Sigmoid colon (tissue), 7 donors: ENCODE measurements around the gene KRT5. TPM values are rescaled to one million over a fixed set of nuclear protein-coding genes. Genes with fewer than 3 reads are reported as not detected.

Experiments
- DNase-seq: peaks from one replicate; pipeline ENCODE4 v3.0.0-alpha.2; 2019
- H3K27ac ChIP-seq, 4 donors: fragments of 200-600 bp; sonication (generic); one replicate each; pipeline ENCODE4 v1.5.1; 2016 to 2019; ENCODE audit warnings: mild to moderate bottlenecking in 1 of 4
- H3K27me3 ChIP-seq, 3 donors: fragments of 200-600 bp; sonication (generic); one replicate each; pipeline ENCODE4 v1.5.1; 2019; ENCODE audit warnings: mild to moderate bottlenecking in 1 of 3
- H3K36me3 ChIP-seq, 4 donors: fragments of 200-600 bp; sonication (generic); one replicate each; pipeline ENCODE4 v1.5.1; 2016 to 2019
- H3K4me1 ChIP-seq, 4 donors: fragments of 200-600 bp; sonication (generic); one replicate each; pipeline ENCODE4 v1.5.1; 2017 to 2019
- H3K4me3 ChIP-seq, 4 donors: fragments of 200-600 bp; sonication (generic); one replicate each; pipeline ENCODE4 v1.5.1; 2017 to 2019; ENCODE audit warnings: mild to moderate bottlenecking in 2 of 4, moderate library complexity in 1 of 4
- H3K9me3 ChIP-seq, 4 donors: fragments of 200-600 bp in 3 of 4; sonication (generic) in 3 of 4; one replicate each; pipeline versions ENCODE4 v1.5.1 to v1.6.1; 2013 to 2019
- EP300 ChIP-seq, 4 donors: sonication (generic); formaldehyde crosslinking; IDR thresholded peaks; one replicate each; pipeline ENCODE4 v1.6.1; 2017; ENCODE audit warnings: antibody characterized with exemption in 4 of 4
- POLR2A ChIP-seq, 2 donors: fragments of 450-650 bp; IDR thresholded peaks; one replicate each; pipeline ENCODE4 v1.6.1; 2016; ENCODE audit warnings: antibody characterized with exemption in 2 of 2, mild to moderate bottlenecking in 2 of 2, moderate library complexity in 2 of 2
- POLR2AphosphoS5 ChIP-seq, 4 donors: sonication (generic); formaldehyde crosslinking; IDR thresholded peaks; one replicate each; pipeline ENCODE4 v1.6.1; 2017; ENCODE audit warnings: antibody characterized with exemption in 4 of 4
- WGBS, 2 donors: extraction: QIAGEN DNeasy Blood & Tissue Kit; methylation state at CpG; one replicate each; pipeline ENCODE4 v1.1.7; 2013; 5-methylcytosine and 5-hydroxymethylcytosine counted together
- intact Hi-C: fragments of 100-400 bp; cut with DNase I; formaldehyde crosslinking; loops from one replicate; pipeline ENCODE4 v1.15.1; 2023
- polyA plus RNA-seq, 3 donors: library from polyadenylated mRNA; stranded (reverse); fragments of 200-250 nt; gene quantifications; one replicate each; pipeline ENCODE4 v1.2.3, GENCODE V29; 2013
- total RNA-seq, 4 donors: library from RNA; depleted of rRNA; stranded (reverse); fragments of >200 nt; gene quantifications; one replicate each; pipeline ENCODE4 v1.1.0, GENCODE V29; 2016
- TF ChIP-seq, protein P1 (sequence below), 4 experiments: fragments of 450-650 bp in 3 of 4; fragments of 200-600 bp in 1 of 4; IDR thresholded peaks; one replicate each; pipeline ENCODE4 v1.5.1; 2016 to 2019; ENCODE audit warnings: antibody characterized with exemption in 4 of 4, mild to moderate bottlenecking in 3 of 4, moderate library complexity in 2 of 4
- donor health status: healthy with polysubstance abuse.
- donor health status: Bipolar disorder and iron deficiency.
- donor health status: healthy.

Gene KRT5
- total and polyA plus RNA-seq, 7 donors = 0.36 to 7.8 (median 1.1) TPM; not detected in 4

DNA sequence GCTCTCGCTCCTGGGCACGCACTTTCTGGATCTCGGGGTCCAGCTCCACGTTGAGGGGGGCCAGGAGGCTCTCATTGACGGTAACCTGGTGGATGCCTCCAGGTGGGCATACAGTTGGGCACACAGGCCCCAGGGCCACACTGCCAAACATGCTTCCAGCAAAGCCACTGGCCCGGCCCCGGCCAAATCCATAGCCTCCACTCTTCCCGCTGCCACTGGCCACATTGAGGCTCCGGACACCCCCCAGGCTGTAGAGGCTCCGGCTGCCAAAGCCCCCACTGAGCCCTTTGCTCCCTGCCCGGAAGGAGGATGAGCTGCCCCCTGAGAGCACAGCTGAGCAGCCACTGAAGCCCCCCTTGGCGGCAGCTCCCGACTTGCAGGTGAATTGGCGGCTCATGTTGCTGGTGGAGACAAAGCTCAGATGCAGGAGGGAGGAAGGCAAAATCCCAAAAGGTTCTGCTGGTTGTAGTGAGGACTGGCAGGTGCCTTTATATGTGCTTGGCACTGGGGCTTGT lies 32.5 kb upstream of the KRT5 start, which contains the start of gene KRT71:
Gene KRT71 (minus strand): TSS at position 465 of the 515 bp plus-strand sequence. CDS start 68 bp downstream, at position 397.
- Histone ChIP-seq H3K27ac (no peak within 1 kb of the TSS), H3K9me3 (no peaks in the 10 kb centered on the region), H3K4me1 (no peaks in the 10 kb centered on the region), H3K36me3 (no peaks in the 10 kb centered on the region), H3K4me3 (no peak within 1 kb of the TSS), H3K27me3 (no peaks in the 10 kb centered on the region)
- intact Hi-C loops = no loop called here
- WGBS, 2 donors = 84 to 85% methylated on average over 14 of the region's 14 CpGs
- TF ChIP-seq POLR2AphosphoS5 (IDR thresholded peaks at IDR 0.05) = no peak
- TF ChIP-seq POLR2A (IDR thresholded peaks at IDR 0.05) = no peak
- TF ChIP-seq, protein P1, sequence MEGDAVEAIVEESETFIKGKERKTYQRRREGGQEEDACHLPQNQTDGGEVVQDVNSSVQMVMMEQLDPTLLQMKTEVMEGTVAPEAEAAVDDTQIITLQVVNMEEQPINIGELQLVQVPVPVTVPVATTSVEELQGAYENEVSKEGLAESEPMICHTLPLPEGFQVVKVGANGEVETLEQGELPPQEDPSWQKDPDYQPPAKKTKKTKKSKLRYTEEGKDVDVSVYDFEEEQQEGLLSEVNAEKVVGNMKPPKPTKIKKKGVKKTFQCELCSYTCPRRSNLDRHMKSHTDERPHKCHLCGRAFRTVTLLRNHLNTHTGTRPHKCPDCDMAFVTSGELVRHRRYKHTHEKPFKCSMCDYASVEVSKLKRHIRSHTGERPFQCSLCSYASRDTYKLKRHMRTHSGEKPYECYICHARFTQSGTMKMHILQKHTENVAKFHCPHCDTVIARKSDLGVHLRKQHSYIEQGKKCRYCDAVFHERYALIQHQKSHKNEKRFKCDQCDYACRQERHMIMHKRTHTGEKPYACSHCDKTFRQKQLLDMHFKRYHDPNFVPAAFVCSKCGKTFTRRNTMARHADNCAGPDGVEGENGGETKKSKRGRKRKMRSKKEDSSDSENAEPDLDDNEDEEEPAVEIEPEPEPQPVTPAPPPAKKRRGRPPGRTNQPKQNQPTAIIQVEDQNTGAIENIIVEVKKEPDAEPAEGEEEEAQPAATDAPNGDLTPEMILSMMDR (IDR thresholded peaks at IDR 0.05) = no peak
- no peak for TF ChIP-seq EP300 (IDR thresholded peaks at IDR 0.05)
- DNase-seq = no peak

DNA sequence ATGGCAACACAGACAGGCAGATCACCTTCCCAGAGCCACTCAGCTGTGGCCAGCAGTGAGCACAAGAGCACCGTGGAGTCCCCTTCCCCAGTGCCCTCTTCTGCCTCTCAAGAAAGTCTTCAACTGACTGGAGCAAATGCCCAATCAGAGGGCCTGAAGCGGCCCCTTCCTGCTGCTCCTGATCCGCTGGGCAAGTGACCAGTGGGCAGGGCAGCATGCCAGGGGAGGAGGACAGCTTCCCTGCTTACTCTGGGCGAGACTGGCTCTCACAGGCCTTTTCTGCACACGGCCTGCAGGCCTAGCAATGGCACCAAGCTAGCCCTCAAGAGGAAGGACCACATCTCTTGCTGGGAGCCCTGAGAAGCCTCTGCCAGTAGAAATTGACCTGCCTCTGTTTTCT lies 31.9 kb upstream of the KRT5 start:
- intact Hi-C loops = no loop called here
- Histone ChIP-seq H3K4me1 (no peaks in the 10 kb centered on the region), H3K36me3 (no peaks in the 10 kb centered on the region), H3K27ac (no peak overlapping the region), H3K27me3 (no peaks in the 10 kb centered on the region), H3K9me3 (no peaks in the 10 kb centered on the region), H3K4me3 (no peak overlapping the region)
- DNase-seq = no peak
- TF ChIP-seq EP300 (IDR thresholded peaks at IDR 0.05) (no peak), POLR2AphosphoS5 (IDR thresholded peaks at IDR 0.05) (no peak), POLR2A (IDR thresholded peaks at IDR 0.05) (no peak)
- TF ChIP-seq, protein P1 (IDR thresholded peaks at IDR 0.05) = no peak
- WGBS, 2 donors = 74 to 76% methylated on average over 5 of the region's 5 CpGs

DNA sequence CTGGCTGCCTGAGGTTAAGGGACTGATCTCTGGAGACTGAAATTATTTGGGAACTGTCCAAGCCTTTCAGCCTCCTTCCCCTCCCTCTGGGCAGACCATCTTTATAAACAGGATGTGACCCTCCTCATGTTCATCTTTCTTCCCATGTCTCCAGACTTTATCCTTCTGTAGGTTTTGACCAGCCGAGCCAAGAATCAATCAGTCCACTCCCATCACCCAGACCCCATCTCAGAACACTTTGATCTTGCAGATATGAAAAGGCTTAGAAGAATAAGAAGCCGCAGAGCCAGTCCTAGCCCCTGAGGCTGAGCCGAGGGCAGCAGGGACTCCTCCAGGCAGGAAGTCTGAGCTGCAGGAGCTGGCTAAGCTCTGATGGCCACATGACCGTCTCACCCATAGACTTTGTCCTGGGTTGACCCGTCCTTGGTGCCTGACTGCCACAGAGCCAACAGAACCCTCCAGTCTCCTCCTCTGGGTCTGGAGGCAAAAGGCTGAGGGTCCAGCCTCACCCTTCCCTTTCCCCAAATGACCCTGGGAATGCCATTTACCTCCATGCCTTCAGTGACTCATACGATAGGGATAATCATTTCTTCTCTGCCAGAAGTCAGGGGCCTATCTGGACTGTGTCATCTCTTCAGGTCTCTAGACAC lies 31.1 kb upstream of the KRT5 start:
- TF ChIP-seq EP300 (IDR thresholded peaks at IDR 0.05) = no peak
- TF ChIP-seq POLR2A (IDR thresholded peaks at IDR 0.05) = no peak
- TF ChIP-seq POLR2AphosphoS5 (IDR thresholded peaks at IDR 0.05) = no peak
- TF ChIP-seq, protein P1 (IDR thresholded peaks at IDR 0.05) = no peak
- 52 to 65% methylated on average over 6 of the region's 6 CpGs for WGBS, 2 donors

DNA sequence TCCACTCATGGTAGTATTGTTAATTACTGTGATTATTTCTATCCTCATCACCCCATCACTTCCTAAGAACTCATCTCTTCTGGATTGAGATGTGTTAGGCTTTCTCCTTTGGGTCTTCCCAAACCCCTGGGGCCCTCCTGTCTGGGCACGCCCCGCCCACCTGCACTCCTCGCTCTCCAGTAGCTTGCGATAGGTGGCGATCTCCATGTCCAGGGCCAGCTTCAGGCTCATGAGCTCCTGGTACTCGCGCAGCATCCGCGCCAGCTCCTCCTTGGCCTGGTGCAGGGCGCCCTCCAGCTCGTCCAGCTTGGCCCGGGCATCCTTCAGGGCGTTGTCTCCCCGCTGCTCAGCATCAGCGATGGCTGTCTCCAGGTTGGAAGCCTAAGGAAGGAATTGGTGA lies 25.9 kb upstream of the KRT5 start:
- H3K27ac ChIP-seq = no peak overlapping the region
- H3K27me3 ChIP-seq = no peaks in the 10 kb centered on the region
- intact Hi-C loops = no loop called here
- DNase-seq = no peak
- H3K36me3 ChIP-seq = no peaks in the 10 kb centered on the region
- no peak for TF ChIP-seq POLR2A (IDR thresholded peaks at IDR 0.05)
- TF ChIP-seq, protein P1 (IDR thresholded peaks at IDR 0.05) = no peak
- TF ChIP-seq POLR2AphosphoS5 (IDR thresholded peaks at IDR 0.05) = no peak
- no peak for TF ChIP-seq EP300 (IDR thresholded peaks at IDR 0.05)
- H3K9me3 ChIP-seq = no peaks in the 10 kb centered on the region
- WGBS, 2 donors = 88 to 90% methylated on average over 15 of the region's 15 CpGs
- H3K4me3 ChIP-seq = no peak overlapping the region
- no peaks in the 10 kb centered on the region for H3K4me1 ChIP-seq

More for the DNA sequence above, 31.1 kb upstream of the KRT5 start:
- intact Hi-C loops = no loop called here
- Histone ChIP-seq H3K4me3 (no peak overlapping the region), H3K4me1 (no peaks in the 10 kb centered on the region), H3K36me3 (no peaks in the 10 kb centered on the region), H3K9me3 (no peaks in the 10 kb centered on the region), H3K27ac (no peak overlapping the region), H3K27me3 (no peaks in the 10 kb centered on the region)
- DNase-seq = no peak
